CD4-positive, alpha-beta T cell treated with Interleukin-15 for 1 hour (primary cell): Measurements from ENCODE around the gene CRIM1.

ENCODE experiments used
- DNase-seq: peaks from one replicate; pipeline ENCODE4 v3.0.0-alpha.2; 2020

CRIM1 gene

GRCh38 chr2:36561237-36561944 is 205.8 kb downstream of the CRIM1 start:
- no peak for DNase-seq

DNA sequence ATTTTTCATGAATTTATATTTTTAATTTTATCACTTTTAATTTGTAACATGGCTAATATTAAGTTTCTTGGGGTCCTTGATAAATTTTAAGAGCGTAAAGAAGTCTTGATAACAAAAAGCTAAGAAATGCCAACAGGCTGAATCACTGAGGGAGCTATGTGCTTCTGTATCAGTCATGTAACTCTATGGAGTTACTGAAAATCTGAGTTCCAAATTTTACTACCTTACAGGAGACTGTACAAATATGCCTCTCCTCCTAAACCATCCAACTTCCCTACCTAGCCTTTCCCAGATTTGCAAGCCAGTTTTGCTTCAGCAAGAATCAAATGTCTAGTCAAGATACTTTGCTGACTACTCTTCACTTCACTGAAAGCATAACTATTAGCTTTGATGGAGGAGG is 206.7 kb downstream of the CRIM1 start:
- no peak for DNase-seq

- no peak for DNase-seq
Measured at GRCh38 chr2:36562973-36563532, 207.5 kb downstream of the CRIM1 start.

GRCh38 chr2:36564377-36564930 is 208.9 kb downstream of the CRIM1 start:
- no peak for DNase-seq

- no peak for DNase-seq
Measured at GRCh38 chr2:36565712-36566111, 210.1 kb downstream of the CRIM1 start.

DNA sequence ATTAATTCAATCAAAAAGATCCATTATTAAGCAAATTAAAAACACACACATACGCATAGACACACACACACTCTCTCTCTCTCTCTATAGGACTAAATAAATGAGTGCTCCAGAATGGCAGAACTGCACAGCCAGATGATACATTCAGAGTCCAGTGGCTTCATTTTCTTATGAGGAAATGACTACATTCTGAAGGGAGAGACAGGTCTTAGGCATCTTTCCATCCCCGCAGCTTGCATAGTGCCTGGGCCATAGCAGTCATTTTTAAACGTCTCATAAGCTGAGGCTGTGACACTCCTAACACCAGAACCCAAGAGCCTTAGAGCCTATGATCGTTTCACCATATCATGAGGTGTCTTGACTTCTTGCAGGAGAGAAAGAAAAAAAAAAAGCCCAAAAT is 211.3 kb downstream of the CRIM1 start:
- DNase-seq = no peak

GRCh38 chr2:36567711-36568408 is 212.3 kb downstream of the CRIM1 start:
- DNase-seq = no peak

GRCh38 chr2:36568516-36569246 is 213.1 kb downstream of the CRIM1 start:
- no peak for DNase-seq

GRCh38 chr2:36569267-36569856 is 213.8 kb downstream of the CRIM1 start:
- no peak for DNase-seq

DNA sequence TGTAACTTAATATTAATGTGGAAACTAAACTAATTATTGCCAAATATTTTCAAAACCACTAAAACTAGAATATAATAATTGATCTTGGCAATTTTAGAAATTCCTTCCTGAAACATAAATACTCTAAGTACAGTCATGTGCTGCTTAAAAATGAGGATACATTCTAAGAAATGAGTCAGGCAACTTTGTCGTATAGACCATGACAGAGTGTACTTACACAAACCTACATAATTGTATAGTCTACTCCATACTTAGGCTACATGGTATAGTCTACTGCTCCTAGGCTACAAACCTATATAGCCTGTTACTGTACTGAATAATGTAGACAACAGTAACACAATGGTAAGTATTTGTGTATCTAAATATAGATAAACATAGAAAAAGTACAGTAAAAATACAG is 214.8 kb downstream of the CRIM1 start:
- no peak for DNase-seq

DNA sequence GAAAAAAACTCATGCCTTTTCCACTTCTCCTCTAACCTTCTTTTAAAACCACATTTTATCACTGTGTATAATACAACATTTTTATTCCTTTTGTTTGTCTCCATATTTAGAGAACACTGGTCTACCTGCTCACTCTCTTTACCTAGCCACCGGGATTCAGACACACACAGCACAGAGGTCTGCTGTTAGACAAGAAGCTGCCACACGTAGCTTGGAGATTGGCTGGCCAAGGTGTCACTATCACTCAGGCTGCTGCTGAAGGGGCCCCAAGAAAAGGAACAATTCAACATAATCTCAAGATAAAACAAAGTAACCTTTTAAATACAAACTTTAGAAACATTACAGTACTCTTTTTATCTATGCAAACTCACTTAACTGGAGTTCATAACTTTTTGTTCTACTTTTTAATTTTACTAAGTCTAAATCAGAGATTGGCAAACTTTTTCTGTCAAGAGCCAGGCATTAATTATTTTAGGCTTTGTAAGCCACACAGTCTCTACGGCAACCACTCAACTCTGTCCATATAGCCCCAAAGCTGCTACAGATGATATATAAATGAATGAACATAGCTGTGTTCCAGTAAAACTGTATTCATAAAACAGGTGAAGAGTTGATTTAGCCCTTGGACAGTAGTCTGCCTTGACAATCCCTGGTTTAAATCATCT is 216.6 kb downstream of the CRIM1 start:
- DNase-seq = no peak

DNA sequence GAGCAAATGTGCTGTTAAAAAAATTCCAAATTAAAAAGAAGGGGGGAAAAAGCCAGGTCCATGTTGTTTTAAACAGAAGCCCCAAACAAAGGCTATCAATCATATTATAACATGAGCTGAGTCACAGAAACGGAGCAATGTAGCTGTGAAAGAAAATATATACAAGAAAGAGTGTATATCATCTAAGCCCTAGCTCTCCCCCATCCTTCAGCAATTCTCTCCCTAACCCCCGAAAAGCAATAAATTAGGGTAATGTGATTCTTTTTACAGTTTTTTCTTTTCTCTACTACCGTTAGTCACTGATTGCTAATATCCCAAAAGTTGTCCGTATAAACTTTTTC is 217.1 kb downstream of the CRIM1 start:
- DNase-seq = no peak

GRCh38 chr2:36573165-36573564 is 217.6 kb downstream of the CRIM1 start:
- no peak for DNase-seq

DNA sequence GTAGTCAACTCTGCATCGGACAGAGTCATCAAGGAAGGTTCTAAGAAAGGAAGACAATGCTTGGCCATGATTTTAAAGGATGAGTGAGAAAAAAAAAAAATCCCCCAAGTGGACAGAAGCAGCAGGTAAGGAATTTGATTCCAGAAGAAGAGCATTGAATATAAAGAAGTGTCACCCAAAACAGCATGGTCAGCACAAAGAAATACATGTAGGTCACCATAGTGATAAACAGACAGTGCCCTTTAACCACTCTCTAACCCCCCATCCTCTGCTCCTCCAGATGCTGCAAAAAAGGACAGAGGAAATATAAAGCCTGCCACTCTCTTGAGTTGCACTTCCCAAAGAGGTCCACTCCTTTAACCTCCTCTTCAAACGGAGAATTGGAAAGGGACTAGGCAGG is 219.0 kb downstream of the CRIM1 start:
- DNase-seq = no peak

- no peak for DNase-seq
Measured at GRCh38 chr2:36577884-36578283, 222.3 kb downstream of the CRIM1 start.

GRCh38 chr2:36578343-36579296 is 223.0 kb downstream of the CRIM1 start:
- no peak for DNase-seq

DNA sequence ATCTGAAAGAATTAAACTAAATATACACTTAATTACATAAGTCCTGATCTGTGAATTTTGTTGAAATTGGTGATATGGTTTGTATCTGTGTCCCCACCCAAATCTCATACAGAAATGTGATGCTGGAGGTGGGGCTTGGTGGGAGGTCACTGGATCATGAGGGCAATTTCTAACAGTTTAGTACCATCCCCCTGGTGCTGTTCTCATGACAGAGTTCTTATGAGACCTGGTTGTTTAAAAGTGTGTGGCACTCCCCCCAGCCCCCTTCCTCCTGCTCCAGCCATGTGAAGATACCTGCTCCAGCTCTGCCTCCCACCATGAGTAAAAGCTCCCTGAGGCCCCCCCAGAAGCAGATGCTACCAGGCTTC is 223.7 kb downstream of the CRIM1 start:
- DNase-seq = no peak

- DNase-seq = no peak
Measured at GRCh38 chr2:36582538-36582937, 227.0 kb downstream of the CRIM1 start.

DNA sequence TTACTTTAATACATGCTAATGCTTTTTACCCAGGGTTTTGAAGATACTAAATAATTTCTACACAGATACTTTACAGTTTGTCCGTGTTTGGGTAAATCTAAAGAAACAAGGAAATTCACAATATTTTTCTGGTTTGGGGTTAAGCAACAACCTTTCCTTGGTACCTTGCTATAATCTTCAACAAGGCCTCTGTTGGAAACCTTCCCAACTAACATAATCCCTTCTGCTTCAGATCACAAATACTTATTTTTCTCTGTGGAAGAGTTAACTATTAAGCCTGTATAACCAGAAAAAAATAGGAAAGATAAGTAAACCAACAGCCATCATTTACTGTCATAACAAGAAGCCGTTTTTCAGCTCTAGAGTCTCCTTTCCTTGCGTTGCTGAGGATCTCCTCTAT is 227.4 kb downstream of the CRIM1 start:
- no peak for DNase-seq

DNA sequence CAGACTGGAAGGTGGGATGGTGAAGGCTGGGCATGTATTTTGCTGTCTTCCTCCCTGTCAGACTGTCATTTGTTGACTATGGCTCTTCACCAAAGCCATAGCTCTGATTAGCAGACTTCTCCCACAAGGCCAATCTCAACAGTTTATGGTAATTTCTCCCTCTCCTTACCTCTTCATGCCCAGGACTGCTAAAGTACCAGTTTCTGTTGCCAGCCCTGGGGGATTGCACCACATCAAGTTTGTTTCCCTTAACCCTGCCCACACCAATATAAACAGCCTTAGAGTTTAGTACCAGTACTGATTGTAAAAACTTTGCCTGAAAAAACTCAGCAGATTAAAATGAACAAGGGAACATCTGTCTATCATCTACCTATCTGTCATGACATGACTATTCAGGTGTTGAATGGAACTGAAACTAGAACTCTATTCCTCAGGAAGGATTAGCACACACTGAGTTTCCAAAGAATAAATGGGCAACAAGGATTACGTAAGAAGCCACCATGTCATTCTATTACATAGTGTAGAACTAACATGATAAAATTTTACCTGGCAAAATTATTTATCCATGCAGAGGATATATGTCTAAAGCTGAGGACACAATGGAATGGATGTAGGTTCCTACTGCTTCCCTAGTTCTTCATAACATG is 228.7 kb downstream of the CRIM1 start:
- no peak for DNase-seq

DNA sequence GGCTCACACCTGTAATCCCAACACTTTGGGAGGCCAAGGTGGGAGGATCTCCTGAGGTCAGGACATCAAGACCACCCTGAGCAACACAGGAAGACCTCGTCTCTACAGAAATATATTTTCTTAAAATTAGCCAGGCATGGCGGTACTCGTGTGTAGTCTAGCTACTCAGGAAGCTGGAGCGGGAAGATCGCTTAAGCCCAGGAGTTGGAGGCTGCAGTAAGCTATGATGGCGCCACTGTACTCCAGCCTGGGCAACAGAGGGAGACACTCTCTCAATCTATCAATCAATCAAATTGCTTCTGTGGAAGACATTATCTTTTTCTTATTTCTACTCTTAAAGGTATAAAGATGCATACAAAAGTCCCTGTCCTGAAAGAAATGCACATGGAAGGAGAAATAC is 231.1 kb downstream of the CRIM1 start:
- DNase-seq = no peak
